Breast epithelium (tissue), 4 donors: Measurements from ENCODE around the gene PNLIP. TPM values are rescaled to one million over a fixed set of nuclear protein-coding genes. Genes with fewer than 3 reads are reported as not detected.

Experiments used
- DNase-seq, 2 donors: peaks; one replicate each; pipeline ENCODE4 v3.0.0-alpha.2; 2019; ENCODE audit warnings: low spot score in 2 of 2
- H3K27ac ChIP-seq, 2 donors: fragments of 200-600 bp; sonication (generic) in 1 of 2; one replicate each; pipeline ENCODE4 v1.5.1; 2016 to 2019; ENCODE audit warnings: mild to moderate bottlenecking in 1 of 2
- H3K27me3 ChIP-seq, 2 donors: fragments of 200-600 bp; sonication (generic) in 1 of 2; one replicate each; pipeline versions ENCODE4 v1.5.1 to v1.6.0; 2017 to 2019; ENCODE audit warnings: control low read depth in 1 of 2, mild to moderate bottlenecking in 1 of 2
- H3K36me3 ChIP-seq: fragments of 200-600 bp; one replicate; pipeline ENCODE4 v1.5.1; 2019
- H3K4me1 ChIP-seq, 2 donors: fragments of 200-600 bp; sonication (generic); one replicate each; pipeline ENCODE4 v1.5.1; 2016 to 2019; ENCODE audit warnings: control low read depth in 1 of 2
- H3K4me3 ChIP-seq, 3 donors: fragments of 200-600 bp; sonication (generic); 1 replicate in 2 of 3; 2 replicates in 1 of 3; pipeline ENCODE4 v1.5.1; 2016 to 2019; ENCODE audit warnings: mild to moderate bottlenecking in 3 of 3, moderate library complexity in 2 of 3
- H3K9me3 ChIP-seq, 2 donors: fragments of 200-600 bp; sonication (generic) in 1 of 2; one replicate each; pipeline ENCODE4 v1.5.1; 2016 to 2019; ENCODE audit warnings: control low read depth in 1 of 2
- CTCF ChIP-seq, 3 donors: fragments of 450-650 bp; IDR thresholded peaks; one replicate each; pipeline ENCODE4 v1.5.1; 2016 to 2017; ENCODE audit warnings: antibody characterized with exemption in 3 of 3, mild to moderate bottlenecking in 3 of 3, moderate library complexity in 3 of 3
- POLR2A ChIP-seq: fragments of 450-650 bp; IDR thresholded peaks from one replicate; pipeline ENCODE4 v1.6.1; 2016; ENCODE audit warnings: antibody characterized with exemption, mild to moderate bottlenecking, moderate library complexity
- POLR2AphosphoS5 ChIP-seq, 3 donors: sonication (generic); formaldehyde crosslinking; IDR thresholded peaks; one replicate each; pipeline ENCODE4 v1.6.1; 2017; ENCODE audit warnings: antibody characterized with exemption in 3 of 3
- intact Hi-C: fragments of 100-400 bp; cut with DNase I; formaldehyde crosslinking; loops from one replicate; pipeline ENCODE4 v1.15.1; 2023; ENCODE audit warnings: low total_unique reads
- total RNA-seq, 3 donors: library from RNA; depleted of rRNA; stranded (reverse); fragments of >200 nt; gene quantifications; one replicate each; pipeline ENCODE4 v1.1.0, GENCODE V29; 2016

Gene PNLIP
- total RNA-seq, 3 donors from 2014 or later: not detected

- intact Hi-C loops: no loop called here
- H3K27ac ChIP-seq: no peak overlapping the region
- no peak overlapping the region for H3K4me3 ChIP-seq
- no peaks in the 10 kb centered on the region for H3K27me3 ChIP-seq
- H3K36me3 ChIP-seq: no peaks in the 10 kb centered on the region
- DNase-seq: no peak
- TF ChIP-seq POLR2AphosphoS5 (IDR thresholded peaks at IDR 0.05) (no peak), CTCF (IDR thresholded peaks at IDR 0.05) (no peak), POLR2A (no peak)
- H3K4me1 ChIP-seq: no peaks in the 10 kb centered on the region
- H3K9me3 ChIP-seq: peaks cover 0 to 23% of the 10 kb centered on the region in 2 donors
Observed at GRCh38 chr10:116538992-116539391, 6.7 kb upstream of the PNLIP start.

- TF ChIP-seq CTCF (IDR thresholded peaks at IDR 0.05): no peak
- no peak for TF ChIP-seq POLR2A
- TF ChIP-seq POLR2AphosphoS5 (IDR thresholded peaks at IDR 0.05): no peak
- no peak for DNase-seq
- no peak overlapping the region for H3K27ac ChIP-seq
- H3K4me1 ChIP-seq: no peaks in the 10 kb centered on the region
- no peaks in the 10 kb centered on the region for H3K27me3 ChIP-seq
- no peaks in the 10 kb centered on the region for H3K36me3 ChIP-seq
- intact Hi-C loops: no loop called here
- H3K9me3 ChIP-seq: peaks cover 0 to 20% of the 10 kb centered on the region in 2 donors
- no peak overlapping the region for H3K4me3 ChIP-seq
Observed at GRCh38 chr10:116540814-116541213, 4.9 kb upstream of the PNLIP start.

GRCh38 chr10:116542007-116542677, 3.6 kb upstream of the PNLIP start:
- intact Hi-C loops: no loop called here
- DNase-seq: no peak
- TF ChIP-seq POLR2A (no peak), CTCF (IDR thresholded peaks at IDR 0.05) (no peak), POLR2AphosphoS5 (IDR thresholded peaks at IDR 0.05) (no peak)
- no peak overlapping the region for H3K4me3 ChIP-seq
- no peak overlapping the region for H3K27ac ChIP-seq
- H3K36me3 ChIP-seq: no peaks in the 10 kb centered on the region
- H3K4me1 ChIP-seq: no peaks in the 10 kb centered on the region
- peaks cover 0 to 4% of the 10 kb centered on the region in 2 donors for H3K27me3 ChIP-seq
- H3K9me3 ChIP-seq: peaks cover 0 to 15% of the 10 kb centered on the region in 2 donors

GRCh38 chr10:116545122-116545521, 609 bp upstream of the PNLIP start:
- H3K4me1 ChIP-seq: no peaks in the 10 kb centered on the region
- intact Hi-C loops: no loop called here
- no peak overlapping the region for H3K27ac ChIP-seq
- no peak for TF ChIP-seq POLR2AphosphoS5 (IDR thresholded peaks at IDR 0.05)
- no peak for TF ChIP-seq POLR2A
- TF ChIP-seq CTCF (IDR thresholded peaks at IDR 0.05): no peak
- H3K36me3 ChIP-seq: no peaks in the 10 kb centered on the region
- H3K9me3 ChIP-seq: no peaks in the 10 kb centered on the region
- no peak overlapping the region for H3K4me3 ChIP-seq
- no peak for DNase-seq
- H3K27me3 ChIP-seq: peaks cover 0 to 4% of the 10 kb centered on the region in 2 donors

- Histone ChIP-seq H3K27ac (no peak overlapping the region), H3K4me3 (no peak overlapping the region), H3K9me3 (no peaks in the 10 kb centered on the region), H3K36me3 (no peaks in the 10 kb centered on the region), H3K4me1 (no peaks in the 10 kb centered on the region), H3K27me3 (peaks cover 0 to 4% of the 10 kb centered on the region in 2 donors)
- no peak for DNase-seq
- no peak for TF ChIP-seq POLR2AphosphoS5 (IDR thresholded peaks at IDR 0.05)
- no peak for TF ChIP-seq POLR2A
- TF ChIP-seq CTCF (IDR thresholded peaks at IDR 0.05): no peak
- intact Hi-C loops: no loop called here
Observed at GRCh38 chr10:116548301-116548700, 2.6 kb downstream of the PNLIP start.
